KMS-11 (cell line): ENCODE measurements around the gene CPOX.

ENCODE experiments used
- H2AFZ ChIP-seq: fragments of 200-600 bp; sonication (generic); 2 replicates; pipeline ENCODE4 v1.6.1; 2016; ENCODE audit warnings: antibody characterized with exemption, mixed run types, low read depth
- H3K27ac ChIP-seq: fragments of 200-600 bp; sonication (generic); 2 replicates; pipeline ENCODE4 v1.6.1; 2016; ENCODE audit warnings: mild to moderate bottlenecking, mixed run types
- H3K27me3 ChIP-seq: fragments of 200-600 bp; sonication (generic); 2 replicates; pipeline ENCODE4 v1.6.1; 2017; ENCODE audit warnings: mild to moderate bottlenecking, low read depth, mixed run types, moderate library complexity; ENCODE audit not compliant: insufficient read depth
- H3K36me3 ChIP-seq: fragments of 200-600 bp; sonication (generic); 2 replicates; pipeline ENCODE4 v1.6.1; 2017; ENCODE audit warnings: mild to moderate bottlenecking, mixed run types; ENCODE audit not compliant: insufficient read depth
- H3K4me1 ChIP-seq: fragments of 200-600 bp; sonication (generic); 2 replicates; pipeline ENCODE4 v1.6.1; 2016; ENCODE audit warnings: mild to moderate bottlenecking, low read depth, mixed run types; ENCODE audit not compliant: poor library complexity, severe bottlenecking
- H3K4me2 ChIP-seq: fragments of 200-600 bp; sonication (generic); 2 replicates; pipeline ENCODE4 v1.7.0; 2016; ENCODE audit warnings: mild to moderate bottlenecking, mixed run types
- H3K4me3 ChIP-seq: fragments of 200-600 bp; sonication (generic); IDR thresholded peaks from 2 replicates; pipeline ENCODE4 v1.6.1; 2017; ENCODE audit warnings: low read depth, low read length, mixed read lengths; ENCODE audit not compliant: insufficient read depth
- H3K79me2 ChIP-seq: fragments of 200-600 bp; sonication (generic); 2 replicates; pipeline ENCODE4 v1.6.1; 2016; ENCODE audit warnings: low read depth, mixed run types; ENCODE audit not compliant: insufficient read depth
- H3K9ac ChIP-seq: fragments of 200-600 bp; sonication (generic); 2 replicates; pipeline ENCODE4 v1.6.1; 2016; ENCODE audit warnings: mild to moderate bottlenecking, mixed run types
- H4K20me1 ChIP-seq: fragments of 200-600 bp; sonication (generic); 2 replicates; pipeline ENCODE4 v1.6.1; 2016; ENCODE audit warnings: mild to moderate bottlenecking, mixed run types; ENCODE audit not compliant: insufficient read depth
- TF ChIP-seq, protein P1 (sequence below): fragments of 200-600 bp; sonication (generic); conservative IDR thresholded peaks from 2 replicates; pipeline ENCODE4 v1.6.1; 2017; ENCODE audit warnings: low read depth, mild to moderate bottlenecking, antibody characterized with exemption, low read length, moderate library complexity, mixed read lengths

The CPOX gene

DNA sequence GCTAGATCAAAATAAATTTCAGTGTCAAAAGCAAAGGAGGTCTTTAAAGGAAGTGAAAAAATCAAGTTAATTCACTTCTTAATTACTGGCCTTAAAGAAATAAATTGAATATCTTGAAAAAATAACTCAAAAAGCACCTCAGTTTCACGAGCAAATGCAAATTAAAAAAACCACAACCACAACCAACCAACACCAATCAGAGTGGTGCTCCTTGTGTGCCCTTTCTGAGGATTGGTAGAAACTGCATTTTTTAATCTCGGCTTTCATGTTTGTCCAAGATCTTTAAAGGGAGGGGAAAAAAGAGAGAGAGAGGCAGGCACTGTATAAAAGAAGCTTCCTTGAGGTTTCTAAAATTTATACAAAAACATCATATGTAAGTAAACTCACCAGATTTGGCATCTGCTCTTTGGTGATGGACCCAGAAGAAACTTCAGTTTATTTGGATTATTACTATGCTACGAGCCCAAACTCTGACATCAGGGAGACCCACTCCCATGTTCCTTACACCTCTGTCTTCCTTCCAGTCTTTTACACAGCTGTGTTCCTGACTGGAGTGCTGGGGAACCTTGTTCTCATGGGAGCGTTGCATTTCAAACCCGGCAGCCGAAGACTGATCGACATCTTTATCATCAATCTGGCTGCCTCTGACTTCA, 61.7 kb downstream of the CPOX start, which contains the start of gene GPR15:
Gene GPR15 (plus strand): TSS at position 357 of the 653 bp plus-strand sequence. CDS start 56 bp downstream, at position 413.
- H3K27me3 ChIP-seq = no peaks in the 10 kb centered on the region
- H3K4me3 ChIP-seq = no peak within 1 kb of the TSS
- H3K9ac ChIP-seq = no peak within 1 kb of the TSS
- TF ChIP-seq, protein P1, sequence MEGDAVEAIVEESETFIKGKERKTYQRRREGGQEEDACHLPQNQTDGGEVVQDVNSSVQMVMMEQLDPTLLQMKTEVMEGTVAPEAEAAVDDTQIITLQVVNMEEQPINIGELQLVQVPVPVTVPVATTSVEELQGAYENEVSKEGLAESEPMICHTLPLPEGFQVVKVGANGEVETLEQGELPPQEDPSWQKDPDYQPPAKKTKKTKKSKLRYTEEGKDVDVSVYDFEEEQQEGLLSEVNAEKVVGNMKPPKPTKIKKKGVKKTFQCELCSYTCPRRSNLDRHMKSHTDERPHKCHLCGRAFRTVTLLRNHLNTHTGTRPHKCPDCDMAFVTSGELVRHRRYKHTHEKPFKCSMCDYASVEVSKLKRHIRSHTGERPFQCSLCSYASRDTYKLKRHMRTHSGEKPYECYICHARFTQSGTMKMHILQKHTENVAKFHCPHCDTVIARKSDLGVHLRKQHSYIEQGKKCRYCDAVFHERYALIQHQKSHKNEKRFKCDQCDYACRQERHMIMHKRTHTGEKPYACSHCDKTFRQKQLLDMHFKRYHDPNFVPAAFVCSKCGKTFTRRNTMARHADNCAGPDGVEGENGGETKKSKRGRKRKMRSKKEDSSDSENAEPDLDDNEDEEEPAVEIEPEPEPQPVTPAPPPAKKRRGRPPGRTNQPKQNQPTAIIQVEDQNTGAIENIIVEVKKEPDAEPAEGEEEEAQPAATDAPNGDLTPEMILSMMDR = no peak
- no peak within 1 kb of the TSS for H2AFZ ChIP-seq
- H3K4me2 ChIP-seq = peak within 1 kb of the TSS; percentile 39; the same call in 1 of the 2 replicates
- H3K27ac ChIP-seq = no peak within 1 kb of the TSS
- H3K36me3 ChIP-seq = no peaks in the 10 kb centered on the region
- no peaks in the 10 kb centered on the region for H3K79me2 ChIP-seq
- no peaks in the 10 kb centered on the region for H4K20me1 ChIP-seq
- peaks cover 61% of the 10 kb centered on the region for H3K4me1 ChIP-seq

DNA sequence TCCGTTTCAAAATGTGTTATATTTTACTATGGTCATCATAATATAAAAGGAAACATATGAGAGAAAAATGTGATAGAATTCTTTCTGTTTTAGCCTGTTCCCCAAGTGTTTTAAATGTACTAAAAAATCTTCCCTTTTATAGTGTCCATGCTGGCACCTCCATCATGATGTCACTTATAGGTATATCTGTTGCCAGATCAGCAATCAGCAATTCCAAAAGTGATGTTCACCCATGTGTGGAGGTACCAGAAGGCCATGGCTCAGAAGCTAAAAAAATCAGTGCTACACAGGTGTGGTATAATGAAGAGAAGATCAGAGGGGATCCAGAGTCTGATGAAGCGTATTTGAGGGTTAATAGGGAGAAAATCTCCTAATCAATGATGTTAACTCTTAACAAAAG, 62.7 kb downstream of the CPOX start:
- H3K79me2 ChIP-seq = no peaks in the 10 kb centered on the region
- no peak overlapping the region for H3K4me2 ChIP-seq

DNA sequence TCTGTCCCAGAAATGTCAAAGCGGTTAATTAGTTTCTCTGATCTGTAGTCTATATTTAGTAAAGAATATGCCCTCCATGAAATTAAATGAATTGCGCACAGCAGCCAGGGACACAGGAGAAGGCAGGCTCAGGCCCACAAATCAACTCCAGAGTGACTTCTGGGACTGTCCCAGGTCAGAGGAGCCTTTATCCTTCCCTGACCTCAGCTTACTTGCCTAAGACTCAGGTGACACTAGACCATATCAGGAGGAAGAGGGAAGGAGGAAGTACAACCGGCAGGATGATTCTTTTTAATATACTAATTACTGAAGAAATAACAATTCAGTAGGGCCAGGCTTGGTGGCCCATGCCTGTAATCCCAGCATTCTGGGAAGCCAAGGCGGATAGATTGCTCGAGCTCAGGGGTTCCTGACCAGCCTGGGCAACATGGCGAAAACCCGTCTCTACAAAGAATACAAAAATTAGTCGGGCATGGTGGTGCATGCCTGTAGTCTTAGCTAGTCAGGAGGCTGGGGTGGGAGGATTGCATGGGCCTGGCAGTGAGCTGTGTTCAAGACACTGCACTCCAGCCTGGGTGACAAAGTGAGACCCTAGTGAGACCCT, 63.5 kb downstream of the CPOX start:
- no peaks in the 10 kb centered on the region for H3K79me2 ChIP-seq
- no peaks in the 10 kb centered on the region for H3K27me3 ChIP-seq
- H3K4me1 ChIP-seq = peaks cover 74% of the 10 kb centered on the region
- no peak overlapping the region for H2AFZ ChIP-seq
- no peaks in the 10 kb centered on the region for H4K20me1 ChIP-seq
- TF ChIP-seq, protein P1 = no peak
- no peak overlapping the region for H3K27ac ChIP-seq
- H3K36me3 ChIP-seq = no peaks in the 10 kb centered on the region
- no peak overlapping the region for H3K4me2 ChIP-seq
- no peak overlapping the region for H3K9ac ChIP-seq
- H3K4me3 ChIP-seq = no peak overlapping the region

More for the DNA sequence above, 62.7 kb downstream of the CPOX start:
- Histone ChIP-seq H3K4me1 (peaks cover 67% of the 10 kb centered on the region), H3K27me3 (no peaks in the 10 kb centered on the region), H4K20me1 (no peaks in the 10 kb centered on the region), H3K27ac (no peak overlapping the region), H3K9ac (no peak overlapping the region), H3K4me3 (no peak overlapping the region), H3K36me3 (no peaks in the 10 kb centered on the region), H2AFZ (no peak overlapping the region)
- TF ChIP-seq, protein P1 = no peak
